Uterus (tissue), 2 donors: ENCODE data around the gene NELFB.

Source experiments
- POLR2A ChIP-seq, 2 donors: fragments of 450-650 bp; IDR thresholded peaks; one replicate each; pipeline ENCODE4 v1.6.1; 2016; ENCODE audit warnings: antibody characterized with exemption in 2 of 2, mild to moderate bottlenecking in 1 of 2, moderate library complexity in 1 of 2
- TF ChIP-seq, protein P1 (sequence below), 4 experiments: fragments of 200-600 bp in 2 of 4; fragments of 450-650 bp in 2 of 4; sonication (generic) in 2 of 4; IDR thresholded peaks; one replicate each; pipeline ENCODE4 v1.5.1; 2016 to 2019; ENCODE audit warnings: antibody characterized with exemption in 4 of 4, mild to moderate bottlenecking in 2 of 4, moderate library complexity in 1 of 4

DNA sequence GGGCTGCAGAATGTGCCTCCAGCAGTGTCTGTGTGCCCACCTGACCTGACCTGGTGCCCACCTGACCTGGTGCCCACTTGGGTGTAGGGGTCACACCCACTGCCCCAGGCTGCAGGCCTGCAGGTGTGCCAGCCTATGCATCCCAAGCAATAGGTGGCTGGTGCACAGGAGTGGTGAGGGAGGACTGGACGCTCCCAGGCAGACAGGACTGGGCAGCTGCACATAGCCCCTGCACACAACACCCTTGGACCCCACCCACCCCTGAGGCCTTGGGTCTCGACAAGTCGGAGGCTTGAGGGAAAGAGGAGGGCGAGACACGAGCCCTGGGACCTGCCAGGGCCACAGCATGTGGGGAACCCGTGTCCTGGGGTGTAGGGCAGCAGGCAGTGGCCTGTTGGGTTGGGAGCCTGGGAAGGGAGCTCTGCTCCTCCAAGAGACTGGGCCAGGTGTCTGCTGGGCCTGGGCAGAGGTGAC, 57.8 kb downstream of the NELFB start:
- TF ChIP-seq, protein P1, sequence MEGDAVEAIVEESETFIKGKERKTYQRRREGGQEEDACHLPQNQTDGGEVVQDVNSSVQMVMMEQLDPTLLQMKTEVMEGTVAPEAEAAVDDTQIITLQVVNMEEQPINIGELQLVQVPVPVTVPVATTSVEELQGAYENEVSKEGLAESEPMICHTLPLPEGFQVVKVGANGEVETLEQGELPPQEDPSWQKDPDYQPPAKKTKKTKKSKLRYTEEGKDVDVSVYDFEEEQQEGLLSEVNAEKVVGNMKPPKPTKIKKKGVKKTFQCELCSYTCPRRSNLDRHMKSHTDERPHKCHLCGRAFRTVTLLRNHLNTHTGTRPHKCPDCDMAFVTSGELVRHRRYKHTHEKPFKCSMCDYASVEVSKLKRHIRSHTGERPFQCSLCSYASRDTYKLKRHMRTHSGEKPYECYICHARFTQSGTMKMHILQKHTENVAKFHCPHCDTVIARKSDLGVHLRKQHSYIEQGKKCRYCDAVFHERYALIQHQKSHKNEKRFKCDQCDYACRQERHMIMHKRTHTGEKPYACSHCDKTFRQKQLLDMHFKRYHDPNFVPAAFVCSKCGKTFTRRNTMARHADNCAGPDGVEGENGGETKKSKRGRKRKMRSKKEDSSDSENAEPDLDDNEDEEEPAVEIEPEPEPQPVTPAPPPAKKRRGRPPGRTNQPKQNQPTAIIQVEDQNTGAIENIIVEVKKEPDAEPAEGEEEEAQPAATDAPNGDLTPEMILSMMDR (IDR thresholded peaks at IDR 0.05), result no peak
- no peak for TF ChIP-seq POLR2A (IDR thresholded peaks at IDR 0.05)
